B cell (primary cell): ENCODE data around the gene MND1. TPM values are rescaled to one million over a fixed set of nuclear protein-coding genes. Genes with fewer than 3 reads are reported as not detected.

Experiments
- ATAC-seq: fragments of 200-7000 bp; cut with Tn5 transposase; one replicate; pipeline ENCODE4 v1.10.0; 2021; ENCODE audit warnings: low read depth, mild to moderate bottlenecking, moderate number of reproducible peaks, moderate library complexity
- CTCF ChIA-PET: fragments of 350-600 bp; sonication (Branson Sonifier 250); formaldehyde crosslinking; loops from one replicate; lab custom pipeline; 2021; ENCODE audit warnings: antibody characterized with exemption, inconsistent platforms; lab: Charles Lee
- POLR2A ChIA-PET: fragments of 350-600 bp; sonication (Branson Sonifier 250); formaldehyde crosslinking; loops from one replicate; lab custom pipeline; 2021; ENCODE audit warnings: antibody characterized with exemption; lab: Charles Lee
- DNase-seq: peaks from one replicate; pipeline ENCODE4 v3.0.0; 2013
- H2AFZ ChIP-seq: 2 replicates; pipeline ENCODE4 v1.6.1; 2012; ENCODE audit warnings: mild to moderate bottlenecking, low read depth, low read length; ENCODE audit not compliant: insufficient read depth, poor library complexity, severe bottlenecking
- H3K27ac ChIP-seq, 2 donors: 1 replicate in 1 of 2; 2 replicates in 1 of 2; pipeline ENCODE4 v1.5.1; 2012 to 2013; ENCODE audit warnings: low read length in 2 of 2, mild to moderate bottlenecking in 2 of 2, moderate library complexity in 1 of 2
- H3K27me3 ChIP-seq, 4 experiments: fragments of 200-600 bp in 1 of 4; sonication (generic) in 1 of 4; replicated peaks in 1 of 4; 1 replicate in 2 of 4; 2 replicates in 2 of 4; pipeline versions ENCODE4 v1.6.1 to v1.7.0; 2013 to 2016; ENCODE audit warnings: low read length in 3 of 4, mild to moderate bottlenecking in 2 of 4, mixed read lengths in 1 of 4, moderate library complexity in 1 of 4; ENCODE audit not compliant: insufficient read depth in 4 of 4, control insufficient read depth in 3 of 4; ENCODE audit errors: control extremely low read depth in 1 of 4
- H3K36me3 ChIP-seq, 2 experiments: replicated peaks in 1 of 2; 1 replicate in 1 of 2; 2 replicates in 1 of 2; pipeline versions ENCODE4 v1.6.1 to v1.7.1; 2013; ENCODE audit warnings: low read length in 1 of 2; ENCODE audit not compliant: insufficient read depth in 2 of 2, control insufficient read depth in 1 of 2; ENCODE audit errors: control extremely low read depth in 1 of 2, extremely low read depth in 1 of 2
- H3K4me1 ChIP-seq, 2 donors: fragments of 200-600 bp in 1 of 2; sonication (generic) in 1 of 2; 1 replicate in 1 of 2; 2 replicates in 1 of 2; pipeline versions ENCODE4 v1.5.1 to v1.6.1; 2013 to 2017; ENCODE audit warnings: low read length in 2 of 2; ENCODE audit not compliant: control insufficient read depth in 2 of 2, insufficient read depth in 2 of 2
- H3K4me2 ChIP-seq: replicated peaks from 2 replicates; pipeline ENCODE3; 2012; ENCODE audit warnings: mild to moderate bottlenecking, low read depth, low read length; ENCODE audit not compliant: poor library complexity, severe bottlenecking
- H3K4me3 ChIP-seq, 5 experiments: fragments of 200-600 bp in 1 of 5; sonication (generic) in 1 of 5; 1 replicate in 3 of 5; 2 replicates in 2 of 5; pipeline versions ENCODE4 v1.5.1 to v1.7.0; 2011 to 2016; ENCODE audit warnings: low read length in 4 of 5, mild to moderate bottlenecking in 4 of 5, low read depth in 2 of 5, control low read depth in 1 of 5, moderate library complexity in 1 of 5; ENCODE audit not compliant: insufficient read depth in 1 of 5; ENCODE audit errors: control extremely low read depth in 1 of 5, extremely low read depth in 1 of 5
- H3K79me2 ChIP-seq: fragments of 200-600 bp; sonication (generic); one replicate; pipeline ENCODE4 v1.6.0; 2016; ENCODE audit warnings: low read length; ENCODE audit not compliant: control insufficient read depth, insufficient read depth
- H3K9ac ChIP-seq: fragments of 200-600 bp; sonication (generic); 2 replicates; pipeline ENCODE4 v1.6.1; 2017; ENCODE audit warnings: mild to moderate bottlenecking, low read length, moderate library complexity
- H3K9me3 ChIP-seq, 3 donors: one replicate each; pipeline versions ENCODE4 v1.6.1 to v1.7.1; 2013; ENCODE audit warnings: low read length in 2 of 3; ENCODE audit not compliant: control insufficient read depth in 2 of 3, insufficient read depth in 1 of 3; ENCODE audit errors: control extremely low read depth in 1 of 3
- H4K20me1 ChIP-seq: 2 replicates; pipeline ENCODE4 v1.6.0; 2012; ENCODE audit warnings: mild to moderate bottlenecking, low read length; ENCODE audit not compliant: insufficient read depth, control insufficient read depth, poor library complexity, severe bottlenecking
- H3K27ac Mint-ChIP-seq: one replicate; pipeline ENCODE4 v1.8.0; 2021; ENCODE audit warnings: mixed read lengths
- H3K27me3 Mint-ChIP-seq: one replicate; pipeline ENCODE4 v1.8.0; 2021; ENCODE audit warnings: mixed read lengths
- H3K4me1 Mint-ChIP-seq: one replicate; pipeline ENCODE4 v1.8.0; 2021; ENCODE audit warnings: mixed read lengths
- H3K4me3 Mint-ChIP-seq: one replicate; pipeline ENCODE4 v1.8.0; 2021; ENCODE audit warnings: mixed read lengths
- H3K9me3 Mint-ChIP-seq: one replicate; pipeline ENCODE4 v1.8.0; 2022; ENCODE audit warnings: mixed read lengths; ENCODE audit not compliant: insufficient read depth
- EZH2 ChIP-seq: IDR thresholded peaks from 2 replicates; pipeline ENCODE4 v1.6.1; 2012; ENCODE audit warnings: borderline replicate concordance, low read depth, mild to moderate bottlenecking, moderate library complexity, low read length; ENCODE audit not compliant: insufficient read depth, poor library complexity, severe bottlenecking
- WGBS: methylation state at CpG from one replicate; pipeline ENCODE4 v1.1.5; 2013; ENCODE audit warnings: missing lambda C conversion rate; ENCODE audit not compliant: insufficient coverage; 5-methylcytosine and 5-hydroxymethylcytosine counted together
- intact Hi-C: fragments of 100-400 bp; cut with micrococcal nuclease; formaldehyde crosslinking; loops from one replicate; pipeline ENCODE4 v1.10.0; 2022
- polyA plus RNA-seq: library from polyadenylated mRNA; depleted of rRNA; stranded (reverse); fragments of >200 nt; gene quantifications from 2 replicates; pipeline ENCODE4 v1.2.3, GENCODE V29; 2012
- total RNA-seq, 2 donors: library from RNA; stranded (reverse); fragments of 120-200 nt in 1 of 2; gene quantifications; 1 replicate in 1 of 2; 2 replicates in 1 of 2; pipeline versions ENCODE4 v1.2.3 to v1.2.4, GENCODE V29; 2013 to 2022
- TF ChIP-seq, protein P1 (sequence below): fragments of 200-600 bp; IDR thresholded peaks from one replicate; pipeline ENCODE4 v1.8.0; 2022; ENCODE audit warnings: antibody characterized with exemption, mild to moderate bottlenecking

MND1 gene
- total and polyA plus RNA-seq, 2 donors (not counting 1 experiment from before 2014, with no cell fraction given), result not detected

DNA sequence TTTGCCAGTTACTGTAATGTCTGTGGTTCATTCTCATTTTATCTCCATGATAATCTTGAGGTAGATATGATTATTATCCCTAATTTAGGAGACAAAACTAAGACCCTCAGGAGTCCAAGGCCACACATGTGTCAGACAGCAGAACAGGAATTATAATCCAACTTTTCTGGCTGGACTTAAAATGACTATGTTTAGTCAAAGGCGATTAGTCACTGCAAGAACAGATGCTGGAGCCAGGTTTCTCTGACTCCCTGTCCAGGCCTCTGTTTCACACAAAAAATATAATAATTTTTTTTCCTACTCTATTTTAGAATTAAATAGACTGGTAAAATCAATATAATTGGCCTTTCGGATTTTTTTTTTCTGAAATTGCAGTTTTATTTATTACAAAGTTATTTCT, 64.9 kb downstream of the MND1 start:
- Histone ChIP-seq H3K9ac (no peak overlapping the region), H3K9me3 (peaks cover 0 to 1% (median 0%) of the 10 kb centered on the region in 3 donors), H3K79me2 (no peaks in the 10 kb centered on the region), H3K4me2 (no peak overlapping the region), H3K4me1 (no peaks in the 10 kb centered on the region), H2AFZ (no peak overlapping the region), H3K4me3 (no peak overlapping the region), H4K20me1 (no peaks in the 10 kb centered on the region), H3K36me3 (no peaks in the 10 kb centered on the region), H3K27me3 (no peaks in the 10 kb centered on the region), H3K27ac (no peak overlapping the region)
- WGBS, result no CpG with 5 or more reads among the region's 2 CpGs
- Mint-ChIP-seq H3K9me3 (no peaks in the 10 kb centered on the region), H3K27me3 (no peaks in the 10 kb centered on the region), H3K4me1 (no peaks in the 10 kb centered on the region), H3K27ac (no peak overlapping the region), H3K4me3 (no peak overlapping the region)
- ATAC-seq (no peak), DNase-seq (no peak)
- intact Hi-C loops, result no loop called here
- CTCF ChIA-PET, result interaction anchor here (0.5 to 0.6 kb wide), 2 partner anchors 173 to 759 kb away, joined by 3 read pairs; no protein-coding TSS in a partner anchor
- no peak for TF ChIP-seq EZH2
- TF ChIP-seq, protein P1, sequence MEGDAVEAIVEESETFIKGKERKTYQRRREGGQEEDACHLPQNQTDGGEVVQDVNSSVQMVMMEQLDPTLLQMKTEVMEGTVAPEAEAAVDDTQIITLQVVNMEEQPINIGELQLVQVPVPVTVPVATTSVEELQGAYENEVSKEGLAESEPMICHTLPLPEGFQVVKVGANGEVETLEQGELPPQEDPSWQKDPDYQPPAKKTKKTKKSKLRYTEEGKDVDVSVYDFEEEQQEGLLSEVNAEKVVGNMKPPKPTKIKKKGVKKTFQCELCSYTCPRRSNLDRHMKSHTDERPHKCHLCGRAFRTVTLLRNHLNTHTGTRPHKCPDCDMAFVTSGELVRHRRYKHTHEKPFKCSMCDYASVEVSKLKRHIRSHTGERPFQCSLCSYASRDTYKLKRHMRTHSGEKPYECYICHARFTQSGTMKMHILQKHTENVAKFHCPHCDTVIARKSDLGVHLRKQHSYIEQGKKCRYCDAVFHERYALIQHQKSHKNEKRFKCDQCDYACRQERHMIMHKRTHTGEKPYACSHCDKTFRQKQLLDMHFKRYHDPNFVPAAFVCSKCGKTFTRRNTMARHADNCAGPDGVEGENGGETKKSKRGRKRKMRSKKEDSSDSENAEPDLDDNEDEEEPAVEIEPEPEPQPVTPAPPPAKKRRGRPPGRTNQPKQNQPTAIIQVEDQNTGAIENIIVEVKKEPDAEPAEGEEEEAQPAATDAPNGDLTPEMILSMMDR, result no peak
- POLR2A ChIA-PET, result no interaction called here

DNA sequence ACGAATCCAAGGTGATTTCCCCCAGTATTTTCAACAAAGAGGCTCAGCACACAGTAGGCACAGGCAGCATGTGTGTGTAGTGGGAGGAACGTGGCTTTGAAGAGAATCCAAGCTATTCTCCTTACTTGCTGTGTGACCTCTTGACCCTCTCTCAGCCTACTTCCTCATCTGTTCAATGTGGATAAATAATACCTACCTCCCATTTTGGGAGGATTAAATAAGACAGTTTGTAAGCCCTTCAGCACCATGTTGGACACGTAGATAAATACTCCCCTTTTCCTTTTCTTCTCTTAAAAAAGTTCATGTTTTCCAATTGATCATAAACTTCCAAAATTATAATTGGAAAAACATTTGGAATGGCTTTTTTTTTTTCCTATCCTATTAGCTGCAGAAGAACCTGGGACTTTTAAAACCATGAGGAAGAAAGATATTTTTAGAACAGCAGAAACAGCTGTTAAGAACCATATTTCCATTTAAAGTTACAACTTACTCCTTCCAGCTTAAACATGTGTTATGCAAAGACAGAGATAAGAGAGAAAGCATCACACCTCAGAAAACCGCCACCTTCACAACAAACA, 65.5 kb downstream of the MND1 start:
- no peak for DNase-seq

More for the DNA sequence above, 65.5 kb downstream of the MND1 start:
- Histone ChIP-seq H3K4me2 (no peak overlapping the region), H3K36me3 (no peaks in the 10 kb centered on the region), H3K4me3 (no peak overlapping the region), H3K79me2 (no peaks in the 10 kb centered on the region), H3K4me1 (no peaks in the 10 kb centered on the region), H4K20me1 (no peaks in the 10 kb centered on the region), H3K9ac (no peak overlapping the region), H2AFZ (no peak overlapping the region), H3K27ac (no peak overlapping the region), H3K9me3 (peaks cover 0 to 1% (median 0%) of the 10 kb centered on the region in 3 donors), H3K27me3 (no peaks in the 10 kb centered on the region)
- no peak overlapping the region for H3K27ac Mint-ChIP-seq
- no peak overlapping the region for H3K4me3 Mint-ChIP-seq
- intact Hi-C loops, result no loop called here
- H3K9me3 Mint-ChIP-seq, result no peaks in the 10 kb centered on the region
- TF ChIP-seq, protein P1, result no peak
- TF ChIP-seq EZH2, result no peak
- no peaks in the 10 kb centered on the region for H3K4me1 Mint-ChIP-seq
- WGBS, result no CpG with 5 or more reads among the region's 4 CpGs
- POLR2A ChIA-PET, result no interaction called here
- no peaks in the 10 kb centered on the region for H3K27me3 Mint-ChIP-seq
- CTCF ChIA-PET, result interaction anchor here (0.5 to 0.8 kb wide), 3 partner anchors 23 to 222 kb away, joined by 3 read pairs; no protein-coding TSS in a partner anchor
- ATAC-seq, result no peak
